Ureter (tissue), 1 donor: ENCODE results near the gene NTM. TPM values are rescaled to one million over a fixed set of nuclear protein-coding genes. Genes with fewer than 3 reads are reported as not detected.

Experiments used
- DNase-seq: peaks from one replicate; pipeline ENCODE4 v3.0.0-alpha.2; 2020; ENCODE audit warnings: low spot score
- total RNA-seq: library from RNA; stranded (reverse); gene quantifications from one replicate; pipeline ENCODE4 v1.2.4, GENCODE V29; 2023
- donor health status: DM: yes; HTN: yes; CAD: no.

The NTM gene
- total RNA-seq, 1 donor from 2014 or later = 9.9 TPM

- DNase-seq = no peak
These were observed 884.5 kb downstream of the NTM start for GRCh38 chr11:132254906-132255305.

DNA sequence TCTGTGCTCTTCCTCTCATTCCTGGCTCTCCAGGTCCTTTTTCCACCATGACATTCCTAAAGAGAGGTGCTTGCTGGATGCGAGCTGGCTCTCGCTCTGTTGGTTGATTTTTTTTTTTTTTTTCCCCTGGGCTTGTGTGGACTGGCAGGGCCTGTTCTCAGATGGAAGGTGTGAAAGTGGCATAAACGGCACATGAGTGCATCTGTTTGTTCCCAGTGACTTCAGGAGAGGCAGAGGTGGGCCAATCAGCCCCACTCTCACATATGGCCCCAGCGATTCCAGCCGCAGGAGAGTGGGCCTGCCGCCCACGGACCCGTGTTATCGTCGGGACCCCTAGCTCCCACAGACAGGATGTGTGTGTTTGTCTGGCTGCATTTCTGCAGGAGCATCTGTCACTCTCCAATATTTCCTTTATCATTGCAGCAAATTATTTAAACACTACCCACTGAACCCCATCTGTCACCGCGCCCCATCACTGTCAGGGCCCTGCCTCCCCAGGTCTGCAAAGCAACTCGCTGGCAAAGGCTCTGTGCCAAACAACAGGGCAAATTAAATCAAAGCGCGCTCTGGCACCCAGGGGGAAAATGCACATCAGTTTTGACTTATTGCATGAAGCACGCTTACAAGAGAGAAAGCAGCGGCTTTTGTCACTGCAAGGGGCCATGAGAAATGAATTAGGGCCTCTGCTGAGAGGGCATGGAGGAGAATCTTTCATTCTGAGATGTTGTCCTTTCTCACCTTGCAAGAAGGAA lies 886.3 kb downstream of the NTM start:
- DNase-seq = no peak

GRCh38 chr11:132257871-132258270 lies 887.5 kb downstream of the NTM start:
- no peak for DNase-seq

GRCh38 chr11:132258875-132259274 lies 888.5 kb downstream of the NTM start:
- DNase-seq = no peak

DNA sequence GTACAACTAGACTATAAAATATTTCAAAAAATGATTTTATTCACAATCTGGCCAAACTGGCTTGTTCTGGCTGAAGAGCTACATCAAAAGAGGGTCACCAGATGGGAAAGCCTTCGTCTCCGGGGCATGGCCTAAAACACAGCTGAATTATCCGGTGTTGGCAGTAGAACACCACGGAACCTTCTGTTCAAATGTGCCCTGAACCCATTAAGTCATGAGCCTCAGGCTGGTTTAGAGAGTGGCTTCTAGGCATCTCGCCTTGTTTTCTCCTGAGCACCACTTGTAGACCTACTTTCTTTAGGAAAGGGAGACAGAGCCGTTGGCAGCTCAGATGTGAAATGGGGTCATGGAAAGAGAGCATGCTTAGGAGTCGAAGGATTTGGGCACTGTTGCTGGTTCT lies 890.2 kb downstream of the NTM start:
- DNase-seq = no peak

DNA sequence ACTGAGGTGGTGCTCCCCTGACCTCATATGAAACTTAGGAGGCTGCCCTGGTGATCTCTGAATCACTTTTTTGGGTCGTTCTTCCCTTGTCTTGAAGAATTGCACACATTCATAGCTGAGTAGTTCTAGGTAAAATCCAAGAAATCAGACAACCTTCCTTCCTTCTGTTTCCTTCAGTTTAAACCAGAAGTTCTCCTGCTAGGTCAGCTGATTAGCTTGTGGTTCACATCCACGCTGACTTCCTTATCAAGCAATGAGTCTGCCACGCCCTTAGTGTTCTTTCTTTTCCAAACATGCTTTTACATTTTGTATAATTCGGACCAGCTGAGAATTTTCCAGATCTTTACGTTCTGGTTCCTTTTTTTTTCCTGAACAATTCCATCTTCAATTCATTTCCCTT lies 892.8 kb downstream of the NTM start:
- no peak for DNase-seq

DNA sequence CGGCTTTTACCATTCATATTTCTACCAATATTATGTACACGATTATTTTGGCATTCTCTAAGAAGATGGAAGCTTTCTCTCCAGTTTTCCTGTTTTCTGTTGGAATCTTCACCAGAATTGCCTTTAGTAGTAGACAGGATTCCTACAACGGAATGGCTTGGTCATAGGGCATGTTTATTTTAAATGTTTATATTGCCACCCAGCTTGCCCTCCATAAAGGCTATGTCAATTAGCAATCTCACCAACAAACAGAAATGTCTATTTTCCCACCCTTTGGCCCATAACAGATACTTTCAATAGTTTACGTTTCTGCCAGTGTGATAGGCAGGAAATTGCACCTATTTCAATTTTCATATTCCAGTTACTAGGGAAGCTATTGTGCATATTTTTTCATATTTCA lies 893.5 kb downstream of the NTM start:
- no peak for DNase-seq

DNA sequence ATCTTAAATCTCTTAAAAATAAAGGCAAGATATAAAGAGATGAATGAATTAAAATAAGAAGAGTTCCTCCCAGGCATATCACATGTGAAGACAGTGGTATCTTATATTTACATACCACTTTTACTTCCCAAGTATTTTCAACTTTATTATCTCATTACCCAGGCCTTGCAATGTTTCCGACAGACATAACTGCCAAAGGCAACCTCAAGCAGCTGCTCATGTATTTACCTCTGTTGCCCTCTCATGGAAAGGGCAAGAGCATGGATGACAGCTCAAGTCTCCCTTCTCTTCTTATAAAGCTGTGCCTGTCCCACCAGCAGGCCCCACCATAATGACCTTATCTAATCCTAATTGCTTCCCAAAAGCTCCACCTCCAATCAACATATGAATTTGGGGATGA lies 894.2 kb downstream of the NTM start:
- no peak for DNase-seq

GRCh38 chr11:132278801-132279574 lies 908.6 kb downstream of the NTM start:
- no peak for DNase-seq

- DNase-seq = no peak
These were observed 913.6 kb downstream of the NTM start for GRCh38 chr11:132284048-132284447.

DNA sequence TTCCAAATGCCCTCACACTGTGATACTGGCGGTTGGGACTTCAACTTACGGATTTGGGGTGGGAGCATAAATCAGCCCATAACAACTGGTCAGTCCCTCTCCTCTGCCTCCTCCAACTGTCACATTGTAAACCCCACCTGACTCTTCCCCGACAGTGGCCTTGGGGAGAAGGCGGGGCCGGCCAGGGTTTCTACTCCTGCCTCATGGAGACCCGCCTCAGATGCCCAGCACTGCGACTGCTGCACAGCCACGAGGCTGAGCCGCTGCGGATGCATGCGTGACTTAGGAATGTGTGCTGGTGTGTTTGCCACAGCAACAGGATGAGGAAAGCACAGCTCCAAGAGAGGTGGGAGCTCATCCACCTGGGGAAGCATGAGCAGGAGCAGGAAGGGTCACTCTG lies 914.2 kb downstream of the NTM start:
- no peak for DNase-seq

DNA sequence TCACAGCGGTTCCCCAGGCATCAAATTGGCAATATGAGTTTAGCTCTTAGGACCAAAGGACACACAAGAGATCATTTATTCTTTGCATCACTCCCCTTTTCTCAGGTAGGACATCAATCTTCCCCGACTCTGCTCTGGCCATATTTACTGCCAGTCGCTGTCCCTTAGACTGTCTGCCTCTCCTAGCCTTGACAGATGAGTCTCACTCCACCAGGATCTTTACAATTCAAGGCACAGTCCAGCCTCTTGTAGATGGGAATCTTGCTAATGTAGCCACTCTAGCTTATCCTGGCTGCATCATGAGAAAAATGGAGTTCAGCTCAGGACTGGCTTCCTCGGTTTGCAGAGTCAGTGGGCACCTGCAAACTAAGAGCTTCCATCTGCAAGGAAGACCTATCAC lies 915.2 kb downstream of the NTM start:
- no peak for DNase-seq

GRCh38 chr11:132286106-132286505 lies 915.7 kb downstream of the NTM start:
- DNase-seq = no peak

- DNase-seq = no peak
These were observed 917.6 kb downstream of the NTM start for GRCh38 chr11:132288036-132288435.

DNA sequence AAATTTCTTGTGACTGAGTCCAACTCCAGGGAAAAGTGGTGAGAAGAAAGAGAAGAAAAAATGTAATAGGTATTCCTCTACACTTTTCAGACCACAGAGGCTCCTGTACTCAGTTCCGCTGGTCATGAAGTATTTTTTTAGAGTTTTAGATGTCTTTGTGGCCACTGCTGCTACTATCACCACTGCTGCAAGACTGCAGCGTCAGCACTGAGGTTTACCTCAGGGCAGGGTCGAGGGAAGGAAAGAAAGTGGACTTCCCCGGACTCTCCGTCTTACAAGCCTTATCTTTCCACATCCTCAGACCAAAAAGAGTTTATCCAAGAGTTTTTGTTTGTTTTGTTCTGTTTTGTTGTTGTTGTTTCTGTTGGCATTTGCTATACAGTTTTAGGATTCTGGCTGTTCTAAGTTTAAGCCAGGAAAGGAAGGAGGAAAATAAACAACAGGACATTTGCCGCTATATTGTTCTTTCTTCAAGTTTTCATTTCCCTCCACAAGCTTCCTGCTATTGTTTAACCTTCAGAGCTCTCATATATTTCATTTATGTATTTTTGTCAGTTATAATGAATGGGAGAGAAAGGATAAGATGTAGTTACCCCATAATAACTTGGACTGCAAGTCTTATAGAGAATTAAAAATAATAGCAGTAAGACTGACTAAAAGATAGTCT lies 919.3 kb downstream of the NTM start:
- no peak for DNase-seq

DNA sequence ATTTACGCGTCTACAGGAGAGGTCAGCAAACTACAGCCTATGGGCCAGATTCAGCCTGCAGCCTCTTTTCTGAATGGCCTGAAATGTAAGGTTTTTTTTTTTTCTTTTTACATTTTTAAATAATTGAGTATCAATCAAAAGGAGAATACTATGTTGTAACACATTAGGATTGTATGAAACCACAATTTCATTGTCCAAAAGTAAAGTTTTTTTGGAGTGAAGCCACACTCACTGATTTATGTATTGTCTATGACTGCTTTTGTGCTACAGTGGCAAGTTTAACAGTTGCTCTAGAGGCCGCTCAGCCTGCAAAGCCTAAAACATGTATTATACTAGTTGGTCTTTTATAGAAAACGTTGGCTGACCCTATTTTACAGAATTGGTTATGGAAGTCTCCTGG lies 923.2 kb downstream of the NTM start:
- DNase-seq = no peak

- DNase-seq = no peak
These were observed 926.7 kb downstream of the NTM start for GRCh38 chr11:132296946-132297610.

GRCh38 chr11:132298357-132298756 lies 927.9 kb downstream of the NTM start:
- no peak for DNase-seq

DNA sequence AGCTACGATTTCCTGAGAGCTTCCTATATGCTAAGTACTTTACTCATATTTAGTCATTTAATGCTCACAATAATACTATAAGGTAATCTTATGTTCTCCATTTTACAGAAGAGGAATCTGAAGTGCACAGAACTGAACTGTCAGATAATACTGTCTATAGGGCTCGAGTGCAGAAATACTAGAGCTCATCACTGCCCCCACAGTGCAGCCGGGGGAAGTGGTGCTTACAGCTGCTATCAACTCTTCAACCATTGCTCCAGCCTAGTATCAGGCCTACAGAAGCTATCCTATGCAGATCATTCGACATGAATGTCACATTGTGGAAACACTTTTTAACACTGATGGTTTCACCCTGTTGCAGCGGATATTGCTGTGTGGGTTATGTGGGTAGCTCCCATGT lies 929.9 kb downstream of the NTM start:
- no peak for DNase-seq

DNA sequence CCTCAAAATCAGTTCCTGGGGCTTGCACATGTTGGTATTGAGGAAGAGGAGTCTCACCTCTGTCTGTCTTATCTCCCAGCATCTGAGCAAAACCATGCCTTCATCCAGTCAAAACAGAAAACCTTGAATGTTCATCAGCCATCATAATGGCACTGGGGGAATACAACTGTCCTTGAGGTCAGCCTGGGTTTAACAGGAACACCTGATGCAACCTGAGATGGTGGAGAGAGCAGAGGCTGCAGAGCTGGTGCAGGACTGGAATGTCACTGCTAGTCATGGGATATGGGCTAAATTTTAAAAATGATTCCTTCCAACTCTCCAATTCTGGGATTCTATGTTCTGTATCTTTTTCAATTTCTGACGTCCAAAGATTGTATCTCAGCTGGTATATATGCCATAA lies 931.0 kb downstream of the NTM start:
- no peak for DNase-seq

DNA sequence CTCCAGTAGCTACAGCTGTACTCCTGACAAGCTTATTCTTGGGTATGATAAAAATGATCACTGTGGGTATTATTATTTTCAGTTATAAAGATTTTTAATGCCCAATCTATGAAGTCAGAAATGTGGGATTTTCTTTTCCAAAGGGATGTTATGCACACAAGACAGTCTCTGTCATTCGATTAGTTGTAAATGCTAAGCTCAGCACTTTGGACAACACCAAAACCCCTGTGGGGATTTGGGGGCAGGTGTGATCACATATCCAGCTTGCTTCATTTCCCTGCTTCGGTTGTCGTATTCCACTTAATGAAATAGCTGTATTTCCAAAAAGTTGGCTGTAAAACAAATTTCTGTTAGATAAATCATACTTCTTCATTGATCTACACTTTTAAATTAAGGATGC lies 931.5 kb downstream of the NTM start:
- DNase-seq = no peak

GRCh38 chr11:132307309-132308020 lies 937.0 kb downstream of the NTM start:
- no peak for DNase-seq
